H1 (cell line): ENCODE results near the gene ERICH6.

Source experiments
- ASH2L ChIP-seq: fragments of 200-600, 300-600 bp; sonication (generic); IDR thresholded peaks from one replicate; pipeline ENCODE4 v1.7.1; 2017; ENCODE audit warnings: low read length
- ATF3 ChIP-seq: IDR thresholded peaks from 2 replicates; pipeline ENCODE4 v1.6.1; 2011; ENCODE audit warnings: low read depth, mild to moderate bottlenecking, low read length; ENCODE audit not compliant: insufficient read depth
- CEBPB ChIP-seq: IDR thresholded peaks from 2 replicates; pipeline ENCODE4 v1.6.1; 2012; ENCODE audit warnings: low read depth, low read length
- CTCF ChIP-seq, 3 experiments: IDR thresholded peaks; 1 replicate in 2 of 3; 2 replicates in 1 of 3; pipeline versions ENCODE4 v1.5.1 to v1.6.1; 2011; ENCODE audit warnings: low read length in 3 of 3, mild to moderate bottlenecking in 3 of 3, inconsistent platforms in 2 of 3, low read depth in 1 of 3, moderate library complexity in 1 of 3; ENCODE audit not compliant: insufficient read depth in 1 of 3; ENCODE audit errors: control extremely low read depth in 1 of 3
- EZH2 ChIP-seq: fragments of 200-600 bp; sonication (generic); IDR thresholded peaks from 2 replicates; pipeline ENCODE4 v1.7.1; 2012; ENCODE audit warnings: low read depth, mild to moderate bottlenecking, moderate library complexity, low read length, inconsistent platforms; ENCODE audit not compliant: severe bottlenecking
- GTF2F1 ChIP-seq: IDR thresholded peaks from 2 replicates; pipeline ENCODE4 v1.6.1; 2012; ENCODE audit warnings: low read depth, low read length, improper control_type of control experiment, borderline replicate concordance
- HDAC2 ChIP-seq, 2 experiments: fragments of 300-600 bp in 1 of 2; sonication (generic) in 1 of 2; IDR thresholded peaks; 2 replicates each; pipeline ENCODE4 v1.6.1; 2011 to 2012; ENCODE audit warnings: low read depth in 2 of 2, low read length in 2 of 2, mild to moderate bottlenecking in 2 of 2, moderate library complexity in 2 of 2, borderline replicate concordance in 1 of 2, inconsistent platforms in 1 of 2
- TAF1 ChIP-seq: IDR thresholded peaks from 2 replicates; pipeline ENCODE4 v1.6.1; 2011; ENCODE audit warnings: mild to moderate bottlenecking, low read depth, low read length
- TF ChIP-seq, protein P1 (sequence below): IDR thresholded peaks from 2 replicates; pipeline ENCODE4 v1.6.1; 2011; ENCODE audit warnings: low read length, improper control_type of control experiment

DNA sequence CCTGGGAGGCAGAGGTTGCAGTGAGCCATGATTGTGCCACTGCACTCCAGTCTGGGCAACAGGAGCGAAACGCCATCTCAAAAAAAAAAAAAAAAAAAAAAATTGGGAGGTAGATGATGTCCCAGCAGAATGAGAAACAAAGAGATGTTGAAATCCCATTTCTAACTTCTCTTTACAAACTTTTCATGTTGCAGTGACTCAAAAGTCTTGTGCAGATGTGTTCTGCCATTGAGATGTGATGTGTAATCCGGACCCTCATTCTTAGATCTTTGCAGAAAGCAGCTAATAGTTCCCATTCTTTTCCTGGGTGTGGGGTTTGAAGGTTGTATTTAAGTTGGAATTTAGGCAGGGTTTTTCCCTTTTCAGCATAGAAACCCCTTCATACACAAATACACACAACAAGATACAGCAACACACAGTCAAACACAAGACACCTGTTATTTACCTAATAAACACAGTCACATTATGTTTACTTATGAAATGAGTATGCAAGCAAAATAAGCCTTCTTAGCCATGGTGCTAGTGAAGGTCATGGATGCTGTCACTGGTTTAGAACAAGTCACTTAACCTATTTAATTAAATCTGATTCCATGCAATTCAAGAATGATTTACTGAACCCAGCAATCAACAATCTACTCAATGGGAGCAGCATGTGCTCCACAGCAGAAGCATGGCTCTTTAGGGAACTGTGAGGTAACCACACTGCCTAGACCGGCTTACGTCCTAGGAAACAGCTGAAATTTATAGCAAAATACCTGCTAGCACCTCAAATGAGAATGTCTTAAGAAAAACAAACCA is 44.4 kb upstream of the ERICH6 start:
- TF ChIP-seq CEBPB (no peak), CTCF (IDR thresholded peaks at IDR 0.05; ENCODE audit: control extremely low read depth in 1 of 3, insufficient read depth in 1 of 3, low read depth in 1 of 3, low read length in 3 of 3) (no peak), GTF2F1 (no peak), ASH2L (no peak), EZH2 (no peak), ATF3 (no peak), HDAC2 (IDR thresholded peaks at IDR 0.05; ENCODE audit: borderline replicate concordance in 1 of 2, low read depth in 2 of 2, low read length in 2 of 2) (no peak), TAF1 (no peak)
- TF ChIP-seq, protein P1, sequence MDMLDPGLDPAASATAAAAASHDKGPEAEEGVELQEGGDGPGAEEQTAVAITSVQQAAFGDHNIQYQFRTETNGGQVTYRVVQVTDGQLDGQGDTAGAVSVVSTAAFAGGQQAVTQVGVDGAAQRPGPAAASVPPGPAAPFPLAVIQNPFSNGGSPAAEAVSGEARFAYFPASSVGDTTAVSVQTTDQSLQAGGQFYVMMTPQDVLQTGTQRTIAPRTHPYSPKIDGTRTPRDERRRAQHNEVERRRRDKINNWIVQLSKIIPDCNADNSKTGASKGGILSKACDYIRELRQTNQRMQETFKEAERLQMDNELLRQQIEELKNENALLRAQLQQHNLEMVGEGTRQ: no peak
